HepG2 (cell line): ENCODE measurements around the gene ALG13. TPM values are rescaled to one million over a fixed set of nuclear protein-coding genes. Genes with fewer than 3 reads are reported as not detected.

Experiments
- ATAC-seq: fragments of 200-7000 bp; cut with Tn5 transposase; 3 replicates; pipeline ENCODE4 v1.9.1; 2020; ENCODE audit warnings: mild to moderate bottlenecking, moderate library complexity
- BruUV-seq: library from RNA; stranded (reverse); fragments of 400-500 nt; replicated peaks from 2 replicates; lab custom pipeline; 2021; lab: Mats Ljungman, UMichigan
- CTCF ChIA-PET: fragments of 300-600 bp; formaldehyde crosslinking; extraction: SDS; loops from one replicate; lab custom pipeline; 2021; ENCODE audit warnings: low total read pairs, inconsistent platforms, low intra/inter-chr PET ratio; lab: Yijun Ruan, JAX
- POLR2A ChIA-PET: fragments of 350-600 bp; sonication (Branson Sonifier 250); formaldehyde crosslinking; loops from one replicate; lab custom pipeline; 2020; ENCODE audit warnings: antibody characterized with exemption, inconsistent platforms; lab: Yijun Ruan, JAX
- DNase-seq: peaks from one replicate; pipeline ENCODE4 v3.0.0-alpha.2; 2015; ENCODE audit warnings: low spot score
- FAIRE-seq: peaks from 3 replicates; lab custom pipeline; 2011; peaks lifted over from hg19 to GRCh38; lab: Jason Lieb, UNC
- H2AFZ ChIP-seq: one replicate; pipeline ENCODE4 v1.6.1; 2011; ENCODE audit warnings: low read length, inconsistent platforms
- H3K27ac ChIP-seq: fragments of 300-600 bp; 3 replicates; pipeline ENCODE4 v1.8.0; 2011; ENCODE audit warnings: mixed run types, mild to moderate bottlenecking, mixed read lengths, low read length, inconsistent platforms; ENCODE audit not compliant: insufficient read depth; ENCODE audit errors: extremely low read length
- H3K27me3 ChIP-seq, 2 experiments: fragments of 200-600 bp in 1 of 2; 2 replicates in 1 of 2; 3 replicates in 1 of 2; pipeline versions ENCODE4 v1.6.0 to v1.8.0; 2011; ENCODE audit warnings: low read length in 2 of 2, mild to moderate bottlenecking in 2 of 2, moderate library complexity in 2 of 2, inconsistent platforms in 1 of 2; ENCODE audit not compliant: insufficient read depth in 2 of 2, control insufficient read depth in 1 of 2
- H3K36me3 ChIP-seq, 2 experiments: fragments of 200-600 bp in 1 of 2; replicated peaks in 1 of 2; 2 replicates in 1 of 2; 3 replicates in 1 of 2; pipeline versions ENCODE4 v1.5.1 to v1.8.0; 2011; ENCODE audit warnings: low read length in 2 of 2, inconsistent platforms in 1 of 2; ENCODE audit not compliant: insufficient read depth in 2 of 2, control insufficient read depth in 1 of 2
- H3K4me1 ChIP-seq: 2 replicates; pipeline ENCODE4 v1.5.1; 2012; ENCODE audit warnings: low read length, inconsistent platforms; ENCODE audit not compliant: insufficient read depth
- H3K4me2 ChIP-seq: 2 replicates; pipeline ENCODE4 v1.6.0; 2011; ENCODE audit warnings: low read depth, low read length, inconsistent platforms
- H3K4me3 ChIP-seq, 3 experiments: fragments of 200-600 bp in 1 of 3; sonication (generic), shearing (Covaris generic) in 1 of 3; replicated peaks in 1 of 3; 2 replicates each; pipeline ENCODE4 v1.5.1; 2011 to 2016; ENCODE audit warnings: low read length in 3 of 3, inconsistent platforms in 2 of 3, low read depth in 2 of 3, mild to moderate bottlenecking in 2 of 3, control low read depth in 1 of 3, mixed read lengths in 1 of 3; ENCODE audit not compliant: insufficient read depth in 1 of 3
- H3K79me2 ChIP-seq: one replicate; pipeline ENCODE4 v1.6.1; 2011; ENCODE audit warnings: low read length, inconsistent platforms; ENCODE audit not compliant: insufficient read depth
- H3K9ac ChIP-seq: 2 replicates; pipeline ENCODE4 v1.6.0; 2011; ENCODE audit warnings: mild to moderate bottlenecking, low read depth, low read length, inconsistent platforms; ENCODE audit not compliant: insufficient read depth
- H3K9me3 ChIP-seq: 2 replicates; pipeline ENCODE4 v1.5.1; 2012; ENCODE audit warnings: mild to moderate bottlenecking, low read length
- H4K20me1 ChIP-seq: 2 replicates; pipeline ENCODE4 v1.6.0; 2011; ENCODE audit warnings: inconsistent platforms, mild to moderate bottlenecking, low read length, moderate library complexity; ENCODE audit not compliant: insufficient read depth
- ARHGAP35 ChIP-seq: sonication (generic); formaldehyde crosslinking; IDR thresholded peaks from 2 replicates; pipeline ENCODE4 v1.9.0; 2022; ENCODE audit warnings: mild to moderate bottlenecking, inconsistent platforms, moderate library complexity, missing genetic modification reagents, borderline replicate concordance
- ATRX ChIP-seq: sonication (generic); formaldehyde crosslinking; IDR thresholded peaks from 2 replicates; pipeline ENCODE4 v1.4.0; 2020; ENCODE audit warnings: missing genetic modification reagents, borderline replicate concordance
- BATF2 ChIP-seq: sonication (generic); formaldehyde crosslinking; IDR thresholded peaks from 2 replicates; pipeline ENCODE4 v1.8.0; 2022; ENCODE audit warnings: mild to moderate bottlenecking, missing genetic modification reagents, moderate library complexity
- CAMTA2 ChIP-seq: sonication (generic); formaldehyde crosslinking; IDR thresholded peaks from 2 replicates; pipeline ENCODE4 v1.4.0; 2020; ENCODE audit warnings: mild to moderate bottlenecking, missing genetic modification reagents, borderline replicate concordance
- HES4 ChIP-seq: sonication (generic); formaldehyde crosslinking; IDR thresholded peaks from 2 replicates; pipeline ENCODE4 v1.9.0; 2021; ENCODE audit warnings: mild to moderate bottlenecking, missing genetic modification reagents, borderline replicate concordance
- HIC2 ChIP-seq: sonication (generic); formaldehyde crosslinking; IDR thresholded peaks from 2 replicates; pipeline ENCODE4 v1.9.0; 2022; ENCODE audit warnings: low read depth, missing genetic modification reagents
- HMG20B ChIP-seq: conservative IDR thresholded peaks from 2 replicates; pipeline ENCODE4 v1.6.1; 2016; ENCODE audit warnings: missing genetic modification reagents, missing compliant biosample characterization
- MBNL3 ChIP-seq: fragments of 250-450 bp; sonication (Bioruptor Pico); conservative IDR thresholded peaks from 2 replicates; pipeline ENCODE4 v1.8.0; 2022; ENCODE audit warnings: mild to moderate bottlenecking, inconsistent platforms
- SP4 ChIP-seq: sonication (generic); formaldehyde crosslinking; IDR thresholded peaks from 2 replicates; pipeline ENCODE4 v1.8.1; 2023; ENCODE audit warnings: mild to moderate bottlenecking, missing genetic modification reagents
- TCF7L2 ChIP-seq: IDR thresholded peaks from 2 replicates; pipeline ENCODE4 v1.6.1; 2011; ENCODE audit warnings: mild to moderate bottlenecking, low read depth, low read length, moderate library complexity
- ZHX1 ChIP-seq: sonication (generic); formaldehyde crosslinking; IDR thresholded peaks from 2 replicates; pipeline ENCODE4 v1.8.1; 2022; ENCODE audit warnings: low read depth, mild to moderate bottlenecking, missing genetic modification reagents
- ZNF468 ChIP-seq: sonication (generic); formaldehyde crosslinking; IDR thresholded peaks from 2 replicates; pipeline ENCODE4 v1.8.0; 2022; ENCODE audit warnings: mild to moderate bottlenecking, moderate library complexity, missing genetic modification reagents
- WGBS: methylation state at CpG from one replicate; pipeline ENCODE4 v1.1.6; 2017; ENCODE audit warnings: low lambda C conversion rate; 5-methylcytosine and 5-hydroxymethylcytosine counted together
- in situ Hi-C: cut with HindIII; loops from 2 replicates; pipeline ENCODE4 v1.10.0; 2017; ENCODE audit warnings: low pct_unique_long_range_greater_than_20kb; ENCODE audit not compliant: extremely low pct_ligation_motif_present
- intact Hi-C: fragments of 100-400 bp; cut with micrococcal nuclease; formaldehyde crosslinking; loops from one replicate; pipeline ENCODE4 v1.10.0; 2022; ENCODE audit not compliant: unreplicated experiment
- polyA plus RNA-seq, 8 experiments: library from polyadenylated mRNA; depleted of rRNA in 3 of 8; stranded (reverse) in 7 of 8; unstranded in 1 of 8; fragments of >200 nt; fragmentation: Illumina TruSeq in 4 of 8; extraction: Trizol in 4 of 8; gene quantifications; 2 replicates each; pipeline versions ENCODE4 v1.2.1 to v1.2.3, GENCODE V29; 2011 to 2016; ENCODE audit warnings: low read depth in 4 of 8, missing spikeins in 1 of 8, mixed read lengths in 1 of 8; ENCODE audit not compliant: insufficient read depth in 1 of 8
- total RNA-seq, 5 experiments: library from RNA; depleted of rRNA; stranded (reverse); fragments of >200 nt; fragmentation: Illumina TruSeq; extraction: Trizol; gene quantifications; 2 replicates each; pipeline ENCODE4 v1.2.3, GENCODE V29; 2016; ENCODE audit warnings: low read depth in 1 of 5
- TF ChIP-seq, protein P1 (sequence below): sonication (generic); formaldehyde crosslinking; IDR thresholded peaks from 2 replicates; pipeline ENCODE4 v1.4.0; 2020; ENCODE audit warnings: missing genetic modification reagents, borderline replicate concordance
- TF ChIP-seq, protein P2 (sequence below): sonication (generic); formaldehyde crosslinking; IDR thresholded peaks from 2 replicates; pipeline ENCODE4 v1.8.0; 2022; ENCODE audit warnings: low read depth, missing genetic modification reagents

ALG13 gene
- total and polyA plus RNA-seq, 2 of the 13 experiments (the other 11 are each of a cell fraction or from before 2014, with no cell fraction given), result 31.2 to 65.5 TPM

GRCh38 chrX:111661241-111661640 lies 19.7 kb upstream of the ALG13 start (continued):
- TF ChIP-seq HES4 (CRISPR knock-in tag) (no peak), MBNL3 (CRISPR knock-in tag) (no peak), ATRX (CRISPR knock-in tag) (no peak), ZHX1 (no peak), ZNF468 (CRISPR knock-in tag) (no peak), TCF7L2 (no peak)
- TF ChIP-seq, protein P1, sequence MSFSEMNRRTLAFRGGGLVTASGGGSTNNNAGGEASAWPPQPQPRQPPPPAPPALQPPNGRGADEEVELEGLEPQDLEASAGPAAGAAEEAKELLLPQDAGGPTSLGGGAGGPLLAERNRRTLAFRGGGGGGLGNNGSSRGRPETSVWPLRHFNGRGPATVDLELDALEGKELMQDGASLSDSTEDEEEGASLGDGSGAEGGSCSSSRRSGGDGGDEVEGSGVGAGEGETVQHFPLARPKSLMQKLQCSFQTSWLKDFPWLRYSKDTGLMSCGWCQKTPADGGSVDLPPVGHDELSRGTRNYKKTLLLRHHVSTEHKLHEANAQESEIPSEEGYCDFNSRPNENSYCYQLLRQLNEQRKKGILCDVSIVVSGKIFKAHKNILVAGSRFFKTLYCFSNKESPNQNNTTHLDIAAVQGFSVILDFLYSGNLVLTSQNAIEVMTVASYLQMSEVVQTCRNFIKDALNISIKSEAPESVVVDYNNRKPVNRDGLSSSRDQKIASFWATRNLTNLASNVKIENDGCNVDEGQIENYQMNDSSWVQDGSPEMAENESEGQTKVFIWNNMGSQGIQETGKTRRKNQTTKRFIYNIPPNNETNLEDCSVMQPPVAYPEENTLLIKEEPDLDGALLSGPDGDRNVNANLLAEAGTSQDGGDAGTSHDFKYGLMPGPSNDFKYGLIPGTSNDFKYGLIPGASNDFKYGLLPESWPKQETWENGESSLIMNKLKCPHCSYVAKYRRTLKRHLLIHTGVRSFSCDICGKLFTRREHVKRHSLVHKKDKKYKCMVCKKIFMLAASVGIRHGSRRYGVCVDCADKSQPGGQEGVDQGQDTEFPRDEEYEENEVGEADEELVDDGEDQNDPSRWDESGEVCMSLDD (CRISPR knock-in tag), result no peak

GRCh38 chrX:111662292-111662691 lies 18.7 kb upstream of the ALG13 start:
- no peak overlapping the region for H2AFZ ChIP-seq
- H3K27ac ChIP-seq, result no peak overlapping the region
- no peaks in the 10 kb centered on the region for H4K20me1 ChIP-seq
- ATAC-seq (no peak), DNase-seq (no peak), FAIRE-seq (no peak)
- in situ Hi-C loops (no loop called here), intact Hi-C loops (no loop called here)
- no peaks in the 10 kb centered on the region for H3K27me3 ChIP-seq
- no peak overlapping the region for H3K4me3 ChIP-seq
- BruUV-seq, result no TSS peak
- no peak overlapping the region for H3K9ac ChIP-seq
- CTCF ChIA-PET, result no interaction called here
- WGBS, result 2% methylated on average over 3 of the region's 3 CpGs
- no peaks in the 10 kb centered on the region for H3K4me1 ChIP-seq
- no peaks in the 10 kb centered on the region for H3K79me2 ChIP-seq
- POLR2A ChIA-PET, result no interaction called here
- H3K4me2 ChIP-seq, result no peak overlapping the region
- H3K36me3 ChIP-seq, result no peaks in the 10 kb centered on the region
- no peaks in the 10 kb centered on the region for H3K9me3 ChIP-seq
- TF ChIP-seq CAMTA2 (CRISPR knock-in tag) (no peak), HIC2 (CRISPR knock-in tag) (no peak), BATF2 (no peak), ARHGAP35 (CRISPR knock-in tag) (no peak), HMG20B (no peak), SP4 (no peak)
- TF ChIP-seq, protein P2, sequence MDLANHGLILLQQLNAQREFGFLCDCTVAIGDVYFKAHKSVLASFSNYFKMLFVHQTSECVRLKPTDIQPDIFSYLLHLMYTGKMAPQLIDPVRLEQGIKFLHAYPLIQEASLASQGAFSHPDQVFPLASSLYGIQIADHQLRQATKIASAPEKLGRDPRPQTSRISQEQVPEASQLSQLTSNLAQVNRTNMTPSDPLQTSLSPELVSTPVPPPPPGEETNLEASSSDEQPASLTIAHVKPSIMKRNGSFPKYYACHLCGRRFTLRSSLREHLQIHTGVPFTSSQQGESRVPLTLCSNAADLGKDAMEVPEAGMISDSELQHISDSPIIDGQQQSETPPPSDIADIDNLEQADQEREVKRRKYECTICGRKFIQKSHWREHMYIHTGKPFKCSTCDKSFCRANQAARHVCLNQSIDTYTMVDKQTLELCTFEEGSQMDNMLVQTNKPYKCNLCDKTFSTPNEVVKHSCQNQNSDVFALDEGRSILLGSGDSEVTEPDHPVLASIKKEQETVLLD (CRISPR knock-in tag), result no peak
